IMR-90 (cell line): Measurements from ENCODE around the gene RIMBP2. TPM values are rescaled to one million over a fixed set of nuclear protein-coding genes. Genes with fewer than 3 reads are reported as not detected.

Experiments used
- ATAC-seq: fragments of 200-7000 bp; cut with Tn5 transposase; 2 replicates; pipeline ENCODE4 v1.9.1; 2020; ENCODE audit warnings: low read depth, mild to moderate bottlenecking, moderate library complexity
- BruUV-seq: library from RNA; stranded (reverse); fragments of 400-500 nt; replicated peaks from 2 replicates; lab custom pipeline; 2021; lab: Mats Ljungman, UMichigan
- CTCF ChIA-PET: fragments of 300-600 bp; formaldehyde crosslinking; extraction: SDS; loops from one replicate; lab custom pipeline; 2021; ENCODE audit warnings: antibody characterized with exemption; lab: Yijun Ruan, JAX
- POLR2A ChIA-PET: fragments of 300-600 bp; sonication (Branson Sonifier 250); formaldehyde crosslinking; loops from one replicate; lab custom pipeline; 2022; ENCODE audit warnings: antibody characterized with exemption; ENCODE audit not compliant: unreplicated experiment; lab: Charles Lee
- DNase-seq: peaks from one replicate; pipeline ENCODE4 v3.0.0; 2013
- H2AFZ ChIP-seq: replicated peaks from 2 replicates; pipeline ENCODE3; 2013; ENCODE audit warnings: low read length, mild to moderate bottlenecking; ENCODE audit not compliant: poor library complexity
- H2AK5ac ChIP-seq: 2 replicates; pipeline ENCODE4 v1.6.1; 2013; ENCODE audit warnings: low read depth, low read length, inconsistent platforms
- H2AK9ac ChIP-seq: replicated peaks from 2 replicates; pipeline ENCODE3; 2013; ENCODE audit warnings: mild to moderate bottlenecking, low read depth, low read length, moderate library complexity; ENCODE audit not compliant: poor library complexity
- H2BK120ac ChIP-seq: 2 replicates; pipeline ENCODE4 v1.6.1; 2013; ENCODE audit warnings: low read depth, low read length, inconsistent platforms
- H2BK15ac ChIP-seq: 3 replicates; pipeline ENCODE4 v1.6.1; 2013; ENCODE audit warnings: low read depth, low read length, inconsistent platforms
- H2BK20ac ChIP-seq: 2 replicates; pipeline ENCODE4 v1.6.1; 2013; ENCODE audit warnings: low read depth, mild to moderate bottlenecking, inconsistent platforms, low read length, moderate library complexity
- H2BK5ac ChIP-seq: 2 replicates; pipeline ENCODE4 v1.6.1; 2013; ENCODE audit warnings: mild to moderate bottlenecking, low read depth, low read length, inconsistent platforms; ENCODE audit not compliant: poor library complexity, severe bottlenecking
- H3K14ac ChIP-seq: replicated peaks from 2 replicates; pipeline ENCODE4 v1.6.1; 2013; ENCODE audit warnings: low read depth, low read length, inconsistent platforms
- H3K18ac ChIP-seq: 2 replicates; pipeline ENCODE4 v1.6.1; 2013; ENCODE audit warnings: low read depth, low read length, control low read depth
- H3K23ac ChIP-seq: 2 replicates; pipeline ENCODE4 v1.6.1; 2013; ENCODE audit warnings: low read depth, low read length, inconsistent platforms
- H3K27ac ChIP-seq: 2 replicates; pipeline ENCODE4 v1.5.1; 2013; ENCODE audit warnings: mild to moderate bottlenecking, control low read depth, low read length; ENCODE audit not compliant: insufficient read depth
- H3K27me3 ChIP-seq: 2 replicates; pipeline ENCODE4 v1.6.1; 2013; ENCODE audit warnings: low read length; ENCODE audit not compliant: control insufficient read depth, insufficient read depth
- H3K36me3 ChIP-seq: 2 replicates; pipeline ENCODE4 v1.6.1; 2013; ENCODE audit warnings: low read length, mixed read lengths; ENCODE audit not compliant: control insufficient read depth, insufficient read depth
- H3K4ac ChIP-seq: 2 replicates; pipeline ENCODE4 v1.6.1; 2013; ENCODE audit warnings: low read depth, low read length, inconsistent platforms
- H3K4me1 ChIP-seq: 2 replicates; pipeline ENCODE4 v1.6.1; 2013; ENCODE audit warnings: low read length, mixed read lengths; ENCODE audit not compliant: control insufficient read depth, insufficient read depth
- H3K4me2 ChIP-seq: 2 replicates; pipeline ENCODE4 v1.6.1; 2013; ENCODE audit warnings: low read depth, mild to moderate bottlenecking, control low read depth, low read length, moderate library complexity
- H3K4me3 ChIP-seq: 2 replicates; pipeline ENCODE4 v1.5.1; 2013; ENCODE audit warnings: low read depth, mild to moderate bottlenecking, control low read depth, low read length, moderate library complexity; ENCODE audit not compliant: insufficient read depth
- H3K56ac ChIP-seq: 2 replicates; pipeline ENCODE4 v1.6.1; 2013; ENCODE audit warnings: low read length, inconsistent platforms; ENCODE audit not compliant: insufficient read depth; ENCODE audit errors: extremely low read depth
- H3K79me1 ChIP-seq, 2 experiments: 2 replicates each; pipeline ENCODE4 v1.6.1; 2013; ENCODE audit warnings: low read length in 2 of 2, inconsistent platforms in 1 of 2, low read depth in 1 of 2
- H3K9ac ChIP-seq: 2 replicates; pipeline ENCODE4 v1.6.1; 2013; ENCODE audit warnings: low read depth, low read length, control low read depth
- H3K9me1 ChIP-seq: 2 replicates; pipeline ENCODE4 v1.6.1; 2013; ENCODE audit warnings: low read length, inconsistent platforms; ENCODE audit not compliant: insufficient read depth
- H3K9me3 ChIP-seq: 2 replicates; pipeline ENCODE4 v1.6.1; 2013; ENCODE audit warnings: low read length; ENCODE audit not compliant: control insufficient read depth, insufficient read depth
- H4K20me1 ChIP-seq: 2 replicates; pipeline ENCODE4 v1.6.1; 2013; ENCODE audit warnings: low read length, inconsistent platforms; ENCODE audit not compliant: insufficient read depth
- H4K5ac ChIP-seq: 2 replicates; pipeline ENCODE4 v1.6.1; 2013; ENCODE audit warnings: mild to moderate bottlenecking, low read depth, low read length, control low read depth
- H4K8ac ChIP-seq, 2 experiments: 2 replicates each; pipeline ENCODE4 v1.6.1; 2013; ENCODE audit warnings: low read depth in 2 of 2, low read length in 2 of 2, control low read depth in 1 of 2, inconsistent platforms in 1 of 2
- H4K91ac ChIP-seq: 2 replicates; pipeline ENCODE4 v1.6.1; 2013; ENCODE audit warnings: low read depth, low read length, inconsistent platforms; ENCODE audit not compliant: insufficient read depth
- BHLHE40 ChIP-seq: fragments of 150-350 bp; IDR thresholded peaks from 2 replicates; pipeline ENCODE4 v1.6.1; 2016; ENCODE audit warnings: mild to moderate bottlenecking, low read depth, low read length
- CEBPB ChIP-seq: IDR thresholded peaks from 2 replicates; pipeline ENCODE4 v1.6.1; 2012; ENCODE audit warnings: low read depth, low read length, improper control_type of control experiment
- CHD1 ChIP-seq: IDR thresholded peaks from 2 replicates; pipeline ENCODE4 v1.6.1; 2012; ENCODE audit warnings: low read depth, low read length, improper control_type of control experiment
- FOS ChIP-seq: fragments of 150-350 bp; IDR thresholded peaks from 2 replicates; pipeline ENCODE4 v1.6.1; 2016; ENCODE audit warnings: low read depth, low read length
- MAFK ChIP-seq: IDR thresholded peaks from 2 replicates; pipeline ENCODE4 v1.6.1; 2012; ENCODE audit warnings: low read depth, low read length, improper control_type of control experiment
- MAZ ChIP-seq: IDR thresholded peaks from 2 replicates; pipeline ENCODE4 v1.6.1; 2012; ENCODE audit warnings: low read depth, mild to moderate bottlenecking, low read length, improper control_type of control experiment, moderate library complexity, borderline replicate concordance
- MXI1 ChIP-seq: IDR thresholded peaks from 2 replicates; pipeline ENCODE4 v1.6.1; 2012; ENCODE audit warnings: low read depth, mild to moderate bottlenecking, low read length, moderate library complexity, borderline replicate concordance
- NFE2L2 ChIP-seq: fragments of 150-350 bp; IDR thresholded peaks from 2 replicates; pipeline ENCODE4 v1.6.1; 2016; ENCODE audit warnings: low read depth, mild to moderate bottlenecking, low read length
- POLR2A ChIP-seq: IDR thresholded peaks from 2 replicates; pipeline ENCODE4 v1.6.1; 2012; ENCODE audit warnings: mild to moderate bottlenecking, low read depth, low read length
- RAD21 ChIP-seq: IDR thresholded peaks from 2 replicates; pipeline ENCODE4 v1.6.1; 2012; ENCODE audit warnings: low read length, improper control_type of control experiment
- RCOR1 ChIP-seq: IDR thresholded peaks from 2 replicates; pipeline ENCODE4 v1.6.1; 2012; ENCODE audit warnings: mild to moderate bottlenecking, low read length, improper control_type of control experiment; ENCODE audit not compliant: insufficient replicate concordance
- RFX5 ChIP-seq: IDR thresholded peaks from 2 replicates; pipeline ENCODE4 v1.8.0; 2012; ENCODE audit warnings: low read depth, mild to moderate bottlenecking, low read length, moderate library complexity
- SMC3 ChIP-seq: fragments of 150-350 bp; IDR thresholded peaks from 2 replicates; pipeline ENCODE4 v1.6.1; 2016; ENCODE audit warnings: low read depth, mild to moderate bottlenecking, antibody characterized with exemption, low read length, moderate library complexity
- WGBS, 2 experiments: methylation state at CpG; one replicate each; pipeline versions ENCODE4 v1.1.5 to v1.1.7; 2013; ENCODE audit warnings: missing lambda C conversion rate in 2 of 2; ENCODE audit not compliant: insufficient read length in 1 of 2; ENCODE audit errors: extremely low coverage in 2 of 2; 5-methylcytosine and 5-hydroxymethylcytosine counted together
- dilution Hi-C: fragments of 300-500 bp; cut with HindIII; formaldehyde crosslinking; loops from one replicate; pipeline ENCODE4 v1.14.3; 2018; ENCODE audit warnings: low sequenced_read_pairs; ENCODE audit not compliant: unreplicated experiment
- in situ Hi-C: fragments of 300-500 bp; cut with MboI; formaldehyde crosslinking; loops from 3 replicates; pipeline ENCODE4 v1.14.3; 2019; ENCODE audit warnings: low sequenced_read_pairs, inconsistent platforms, mixed read lengths
- intact Hi-C: fragments of 100-400 bp; cut with micrococcal nuclease; formaldehyde crosslinking; loops from 2 replicates; pipeline ENCODE4 v1.10.0; 2022
- polyA plus RNA-seq, 3 experiments: library from polyadenylated mRNA; depleted of rRNA; stranded (reverse); fragments of >200 nt; gene quantifications; 2 replicates each; pipeline ENCODE4 v1.2.3, GENCODE V29; 2012; ENCODE audit warnings: low replicate concordance in 1 of 3
- total RNA-seq: library from RNA; depleted of rRNA; stranded (reverse); fragments of >200 nt; gene quantifications from 2 replicates; pipeline ENCODE4 v1.2.3, GENCODE V29; 2012
- TF ChIP-seq, protein P1 (sequence below): conservative IDR thresholded peaks from 2 replicates; pipeline ENCODE4 v1.5.1; 2012; ENCODE audit warnings: mild to moderate bottlenecking, low read depth, low read length, improper control_type of control experiment
- TF ChIP-seq, protein P2 (sequence below): fragments of 150-350 bp; IDR thresholded peaks from 2 replicates; pipeline ENCODE4 v1.6.1; 2016; ENCODE audit warnings: low read depth, mild to moderate bottlenecking, low read length, moderate library complexity, borderline replicate concordance
- TF ChIP-seq, protein P3 (sequence below): fragments of 150-350 bp; IDR thresholded peaks from 2 replicates; pipeline ENCODE4 v1.6.1; 2017; ENCODE audit warnings: mild to moderate bottlenecking, antibody characterized with exemption, low read length, low read depth

Gene RIMBP2
- total and polyA plus RNA-seq, 2 of the 4 experiments (the other 2 are of a cell fraction) = not detected

DNA sequence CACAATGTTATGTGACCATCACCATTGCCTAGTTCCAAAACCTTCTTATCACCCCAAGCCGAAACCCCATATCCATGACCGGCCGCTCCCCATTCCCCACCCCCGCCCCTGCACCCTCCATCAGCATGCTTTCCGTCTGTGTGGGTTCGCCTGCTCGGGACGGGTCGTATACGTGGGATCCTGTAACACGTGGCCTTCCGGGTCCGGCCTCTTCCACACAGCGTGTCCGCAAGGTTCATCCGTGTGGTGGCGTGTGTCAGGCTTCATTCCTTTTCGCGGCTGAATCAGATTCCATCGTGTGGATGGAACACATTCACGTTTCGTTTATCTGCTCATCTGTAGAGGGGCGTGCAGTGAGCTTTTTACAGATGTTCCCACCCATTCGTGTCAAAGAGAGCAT, 41.4 kb downstream of the RIMBP2 start:
- no peak overlapping the region for H2AFZ ChIP-seq
- no peak overlapping the region for H3K4me3 ChIP-seq
- no peak overlapping the region for H2BK20ac ChIP-seq
- intact Hi-C loops (no loop called here), dilution Hi-C loops (no loop called here), in situ Hi-C loops (no loop called here)
- no peak overlapping the region for H3K56ac ChIP-seq
- no peak for TF ChIP-seq RAD21
- TF ChIP-seq SMC3 = no peak
- TF ChIP-seq RCOR1 = no peak
- no peak for TF ChIP-seq BHLHE40
- no peak for TF ChIP-seq CHD1
- TF ChIP-seq CEBPB = no peak
- TF ChIP-seq NFE2L2 = no peak
- TF ChIP-seq FOS = no peak
- no peak for TF ChIP-seq MAZ
- no peak for TF ChIP-seq MXI1
- TF ChIP-seq, protein P1, sequence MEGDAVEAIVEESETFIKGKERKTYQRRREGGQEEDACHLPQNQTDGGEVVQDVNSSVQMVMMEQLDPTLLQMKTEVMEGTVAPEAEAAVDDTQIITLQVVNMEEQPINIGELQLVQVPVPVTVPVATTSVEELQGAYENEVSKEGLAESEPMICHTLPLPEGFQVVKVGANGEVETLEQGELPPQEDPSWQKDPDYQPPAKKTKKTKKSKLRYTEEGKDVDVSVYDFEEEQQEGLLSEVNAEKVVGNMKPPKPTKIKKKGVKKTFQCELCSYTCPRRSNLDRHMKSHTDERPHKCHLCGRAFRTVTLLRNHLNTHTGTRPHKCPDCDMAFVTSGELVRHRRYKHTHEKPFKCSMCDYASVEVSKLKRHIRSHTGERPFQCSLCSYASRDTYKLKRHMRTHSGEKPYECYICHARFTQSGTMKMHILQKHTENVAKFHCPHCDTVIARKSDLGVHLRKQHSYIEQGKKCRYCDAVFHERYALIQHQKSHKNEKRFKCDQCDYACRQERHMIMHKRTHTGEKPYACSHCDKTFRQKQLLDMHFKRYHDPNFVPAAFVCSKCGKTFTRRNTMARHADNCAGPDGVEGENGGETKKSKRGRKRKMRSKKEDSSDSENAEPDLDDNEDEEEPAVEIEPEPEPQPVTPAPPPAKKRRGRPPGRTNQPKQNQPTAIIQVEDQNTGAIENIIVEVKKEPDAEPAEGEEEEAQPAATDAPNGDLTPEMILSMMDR = no peak
- TF ChIP-seq, protein P2, sequence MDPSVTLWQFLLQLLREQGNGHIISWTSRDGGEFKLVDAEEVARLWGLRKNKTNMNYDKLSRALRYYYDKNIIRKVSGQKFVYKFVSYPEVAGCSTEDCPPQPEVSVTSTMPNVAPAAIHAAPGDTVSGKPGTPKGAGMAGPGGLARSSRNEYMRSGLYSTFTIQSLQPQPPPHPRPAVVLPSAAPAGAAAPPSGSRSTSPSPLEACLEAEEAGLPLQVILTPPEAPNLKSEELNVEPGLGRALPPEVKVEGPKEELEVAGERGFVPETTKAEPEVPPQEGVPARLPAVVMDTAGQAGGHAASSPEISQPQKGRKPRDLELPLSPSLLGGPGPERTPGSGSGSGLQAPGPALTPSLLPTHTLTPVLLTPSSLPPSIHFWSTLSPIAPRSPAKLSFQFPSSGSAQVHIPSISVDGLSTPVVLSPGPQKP = no peak
- TF ChIP-seq RFX5 = no peak
- TF ChIP-seq, protein P3, sequence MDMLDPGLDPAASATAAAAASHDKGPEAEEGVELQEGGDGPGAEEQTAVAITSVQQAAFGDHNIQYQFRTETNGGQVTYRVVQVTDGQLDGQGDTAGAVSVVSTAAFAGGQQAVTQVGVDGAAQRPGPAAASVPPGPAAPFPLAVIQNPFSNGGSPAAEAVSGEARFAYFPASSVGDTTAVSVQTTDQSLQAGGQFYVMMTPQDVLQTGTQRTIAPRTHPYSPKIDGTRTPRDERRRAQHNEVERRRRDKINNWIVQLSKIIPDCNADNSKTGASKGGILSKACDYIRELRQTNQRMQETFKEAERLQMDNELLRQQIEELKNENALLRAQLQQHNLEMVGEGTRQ = no peak
- TF ChIP-seq MAFK = no peak
- no peak for TF ChIP-seq POLR2A
- ATAC-seq = no peak
- no peak overlapping the region for H3K23ac ChIP-seq
- no peak overlapping the region for H2AK9ac ChIP-seq
- no peaks in the 10 kb centered on the region for H3K9me1 ChIP-seq
- H2AK5ac ChIP-seq = no peak overlapping the region
- no peaks in the 10 kb centered on the region for H3K79me1 ChIP-seq
- no peak overlapping the region for H2BK5ac ChIP-seq
- no peak overlapping the region for H4K8ac ChIP-seq
- H3K4ac ChIP-seq = no peak overlapping the region
- H2BK15ac ChIP-seq = no peak overlapping the region
- H3K4me1 ChIP-seq = no peaks in the 10 kb centered on the region
- POLR2A ChIA-PET = no interaction called here
- H2BK120ac ChIP-seq = no peak overlapping the region
- no peak for DNase-seq
- no peak overlapping the region for H3K4me2 ChIP-seq
- H3K18ac ChIP-seq = no peak overlapping the region
- H3K27ac ChIP-seq = no peak overlapping the region
- no peak overlapping the region for H4K5ac ChIP-seq
- H4K20me1 ChIP-seq = no peaks in the 10 kb centered on the region
- H3K9ac ChIP-seq = no peak overlapping the region
- no TSS peak for BruUV-seq
- no peak overlapping the region for H3K14ac ChIP-seq
- H3K36me3 ChIP-seq = no peaks in the 10 kb centered on the region
- WGBS, 2 experiments = 79% methylated on average over 17 of the region's 24 CpGs; no CpG with 5 or more reads in 1 of the 2 experiments
- peaks cover 50% of the 10 kb centered on the region for H3K9me3 ChIP-seq
- CTCF ChIA-PET = no interaction called here
- H3K27me3 ChIP-seq = no peaks in the 10 kb centered on the region
- H4K91ac ChIP-seq = no peak overlapping the region
